ENCODE data around the gene GHITM. TPM values are rescaled to one million over a fixed set of nuclear protein-coding genes. Genes with fewer than 3 reads are reported as not detected.

Gene GHITM
- total and polyA plus RNA-seq, 2 experiments from 2014 or later, result 97.1 to 105 TPM

DNA sequence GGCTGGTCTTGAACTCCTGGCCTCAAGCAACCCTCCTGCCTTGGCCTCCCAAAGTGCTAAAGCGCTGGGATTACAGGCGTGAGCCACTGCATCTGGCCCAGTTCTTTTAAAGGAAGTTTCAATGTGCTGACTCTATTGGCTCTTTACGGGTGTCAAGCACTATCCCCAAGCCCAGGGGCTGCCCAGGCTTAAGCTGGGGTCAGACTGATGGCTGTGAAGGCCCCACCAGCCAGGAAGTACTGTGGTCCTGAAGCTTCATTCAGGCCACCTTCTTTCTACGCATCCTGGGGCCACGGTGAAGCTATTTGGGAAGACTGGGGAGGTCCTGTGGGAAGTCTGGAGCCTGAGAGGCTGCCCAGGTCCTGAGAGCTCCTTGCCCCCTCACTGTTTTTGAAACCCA, 42.3 kb downstream of the GHITM start:
- Mint-ChIP-seq H3K36me3 (ENCODE audit: low read depth) (peaks cover 5% of the 10 kb centered on the region; the same call in 1 of the 3 replicates), H3K4me1 (peaks cover 3% of the 10 kb centered on the region; the same call in 1 of the 3 replicates), H3K27ac (no peak overlapping the region), H3K9me3 (peaks cover 18% of the 10 kb centered on the region), H3K27me3 (ENCODE audit: insufficient read depth, low read depth, poor library complexity) (peaks cover 5% of the 10 kb centered on the region), H3K4me3 (no peak overlapping the region)
- DNase-seq (ENCODE audit: low spot score), result no peak
- H3K4me3 ChIP-seq, result no peak overlapping the region
- H3K4me1 ChIP-seq (ENCODE audit: insufficient read depth), result no peaks in the 10 kb centered on the region
- no peaks in the 10 kb centered on the region for H3K9me2 ChIP-seq (ENCODE audit: insufficient read depth)
- H4K20me1 ChIP-seq (replicated peaks; ENCODE audit: insufficient read depth), result no peaks in the 10 kb centered on the region
- TF ChIP-seq STAT1 (IDR thresholded peaks at IDR 0.05; ENCODE audit: unreplicated experiment), result no peak
- TF ChIP-seq, protein P1, sequence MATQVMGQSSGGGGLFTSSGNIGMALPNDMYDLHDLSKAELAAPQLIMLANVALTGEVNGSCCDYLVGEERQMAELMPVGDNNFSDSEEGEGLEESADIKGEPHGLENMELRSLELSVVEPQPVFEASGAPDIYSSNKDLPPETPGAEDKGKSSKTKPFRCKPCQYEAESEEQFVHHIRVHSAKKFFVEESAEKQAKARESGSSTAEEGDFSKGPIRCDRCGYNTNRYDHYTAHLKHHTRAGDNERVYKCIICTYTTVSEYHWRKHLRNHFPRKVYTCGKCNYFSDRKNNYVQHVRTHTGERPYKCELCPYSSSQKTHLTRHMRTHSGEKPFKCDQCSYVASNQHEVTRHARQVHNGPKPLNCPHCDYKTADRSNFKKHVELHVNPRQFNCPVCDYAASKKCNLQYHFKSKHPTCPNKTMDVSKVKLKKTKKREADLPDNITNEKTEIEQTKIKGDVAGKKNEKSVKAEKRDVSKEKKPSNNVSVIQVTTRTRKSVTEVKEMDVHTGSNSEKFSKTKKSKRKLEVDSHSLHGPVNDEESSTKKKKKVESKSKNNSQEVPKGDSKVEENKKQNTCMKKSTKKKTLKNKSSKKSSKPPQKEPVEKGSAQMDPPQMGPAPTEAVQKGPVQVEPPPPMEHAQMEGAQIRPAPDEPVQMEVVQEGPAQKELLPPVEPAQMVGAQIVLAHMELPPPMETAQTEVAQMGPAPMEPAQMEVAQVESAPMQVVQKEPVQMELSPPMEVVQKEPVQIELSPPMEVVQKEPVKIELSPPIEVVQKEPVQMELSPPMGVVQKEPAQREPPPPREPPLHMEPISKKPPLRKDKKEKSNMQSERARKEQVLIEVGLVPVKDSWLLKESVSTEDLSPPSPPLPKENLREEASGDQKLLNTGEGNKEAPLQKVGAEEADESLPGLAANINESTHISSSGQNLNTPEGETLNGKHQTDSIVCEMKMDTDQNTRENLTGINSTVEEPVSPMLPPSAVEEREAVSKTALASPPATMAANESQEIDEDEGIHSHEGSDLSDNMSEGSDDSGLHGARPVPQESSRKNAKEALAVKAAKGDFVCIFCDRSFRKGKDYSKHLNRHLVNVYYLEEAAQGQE (IDR thresholded peaks at IDR 0.05; ENCODE audit: unreplicated experiment), result no peak
- TF ChIP-seq POLR2AphosphoS5 (IDR thresholded peaks at IDR 0.05; ENCODE audit: low read depth), result no peak
- TF ChIP-seq EZH2phosphoT487 (IDR thresholded peaks at IDR 0.05; ENCODE audit: unreplicated experiment), result no peak
- TF ChIP-seq ZNF462 (CRISPR knock-in tag; IDR thresholded peaks at IDR 0.05), result no peak
- TF ChIP-seq NANOG (IDR thresholded peaks at IDR 0.05; ENCODE audit: borderline replicate concordance), result no peak
- TF ChIP-seq ZNF114 (CRISPR knock-in tag; IDR thresholded peaks at IDR 0.05), result no peak
- TF ChIP-seq CREB1 (CRISPR knock-in tag; IDR thresholded peaks at IDR 0.05; ENCODE audit: low read depth), result no peak
- no peak for TF ChIP-seq EZH2 (IDR thresholded peaks at IDR 0.05; ENCODE audit: low read depth, unreplicated experiment)
- TF ChIP-seq, protein P2, sequence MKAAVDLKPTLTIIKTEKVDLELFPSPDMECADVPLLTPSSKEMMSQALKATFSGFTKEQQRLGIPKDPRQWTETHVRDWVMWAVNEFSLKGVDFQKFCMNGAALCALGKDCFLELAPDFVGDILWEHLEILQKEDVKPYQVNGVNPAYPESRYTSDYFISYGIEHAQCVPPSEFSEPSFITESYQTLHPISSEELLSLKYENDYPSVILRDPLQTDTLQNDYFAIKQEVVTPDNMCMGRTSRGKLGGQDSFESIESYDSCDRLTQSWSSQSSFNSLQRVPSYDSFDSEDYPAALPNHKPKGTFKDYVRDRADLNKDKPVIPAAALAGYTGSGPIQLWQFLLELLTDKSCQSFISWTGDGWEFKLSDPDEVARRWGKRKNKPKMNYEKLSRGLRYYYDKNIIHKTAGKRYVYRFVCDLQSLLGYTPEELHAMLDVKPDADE (IDR thresholded peaks at IDR 0.05), result no peak
- TF ChIP-seq JUNB (IDR thresholded peaks at IDR 0.05; ENCODE audit: unreplicated experiment), result no peak
- no peaks in the 10 kb centered on the region for H3K27me3 ChIP-seq (ENCODE audit: insufficient read depth)
- H2AFZ ChIP-seq, result no peak overlapping the region
- H3K79me2 ChIP-seq (replicated peaks; ENCODE audit: insufficient read depth), result no peaks in the 10 kb centered on the region
- H3K36me3 ChIP-seq (ENCODE audit: insufficient read depth), result no peaks in the 10 kb centered on the region
- H3K27ac ChIP-seq (ENCODE audit: low read depth), result no peak overlapping the region
- H3F3A ChIP-seq (replicated peaks; ENCODE audit: low read depth), result no peaks in the 10 kb centered on the region
- ATAC-seq, result no peak
- no peak overlapping the region for H3K4me2 ChIP-seq
